ENCODE results near the gene SCGB1A1.
"Not testable (repeated sequence)": the region's sequence is repeated elsewhere in the genome, so short reads cannot be mapped to it uniquely, and the experiment has no call there.

The SCGB1A1 gene

DNA sequence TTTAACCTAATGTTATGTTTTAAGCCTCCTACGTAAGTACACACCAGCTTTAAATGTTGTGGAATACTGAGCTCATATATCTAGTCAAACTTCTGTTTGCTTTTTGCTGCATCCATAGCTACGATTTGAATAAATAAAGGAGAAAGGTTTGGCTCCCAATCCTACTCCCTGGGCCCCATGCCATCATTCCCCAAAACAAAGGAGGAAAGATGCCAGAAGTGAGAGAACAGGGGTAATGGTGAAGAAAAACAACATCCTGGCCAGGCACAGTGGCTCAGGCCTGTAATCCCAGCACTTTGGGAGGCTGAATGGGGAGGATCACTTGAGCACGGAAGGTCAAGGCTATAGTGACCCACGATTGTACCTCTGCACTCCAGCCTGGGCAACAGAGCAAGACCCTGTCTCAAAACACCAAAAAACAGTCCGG, 26.5 kb downstream of the SCGB1A1 start:
- Histone ChIP-seq H3K4me3 (replicated peaks; ENCODE audit: insufficient read depth, low read length) (no peak overlapping the region), H3K27ac (replicated peaks) (no peak overlapping the region), H3K27me3 (ENCODE audit: insufficient read depth, poor library complexity, severe bottlenecking) (peaks cover 4% of the 10 kb centered on the region)
- TF ChIP-seq, protein P1, sequence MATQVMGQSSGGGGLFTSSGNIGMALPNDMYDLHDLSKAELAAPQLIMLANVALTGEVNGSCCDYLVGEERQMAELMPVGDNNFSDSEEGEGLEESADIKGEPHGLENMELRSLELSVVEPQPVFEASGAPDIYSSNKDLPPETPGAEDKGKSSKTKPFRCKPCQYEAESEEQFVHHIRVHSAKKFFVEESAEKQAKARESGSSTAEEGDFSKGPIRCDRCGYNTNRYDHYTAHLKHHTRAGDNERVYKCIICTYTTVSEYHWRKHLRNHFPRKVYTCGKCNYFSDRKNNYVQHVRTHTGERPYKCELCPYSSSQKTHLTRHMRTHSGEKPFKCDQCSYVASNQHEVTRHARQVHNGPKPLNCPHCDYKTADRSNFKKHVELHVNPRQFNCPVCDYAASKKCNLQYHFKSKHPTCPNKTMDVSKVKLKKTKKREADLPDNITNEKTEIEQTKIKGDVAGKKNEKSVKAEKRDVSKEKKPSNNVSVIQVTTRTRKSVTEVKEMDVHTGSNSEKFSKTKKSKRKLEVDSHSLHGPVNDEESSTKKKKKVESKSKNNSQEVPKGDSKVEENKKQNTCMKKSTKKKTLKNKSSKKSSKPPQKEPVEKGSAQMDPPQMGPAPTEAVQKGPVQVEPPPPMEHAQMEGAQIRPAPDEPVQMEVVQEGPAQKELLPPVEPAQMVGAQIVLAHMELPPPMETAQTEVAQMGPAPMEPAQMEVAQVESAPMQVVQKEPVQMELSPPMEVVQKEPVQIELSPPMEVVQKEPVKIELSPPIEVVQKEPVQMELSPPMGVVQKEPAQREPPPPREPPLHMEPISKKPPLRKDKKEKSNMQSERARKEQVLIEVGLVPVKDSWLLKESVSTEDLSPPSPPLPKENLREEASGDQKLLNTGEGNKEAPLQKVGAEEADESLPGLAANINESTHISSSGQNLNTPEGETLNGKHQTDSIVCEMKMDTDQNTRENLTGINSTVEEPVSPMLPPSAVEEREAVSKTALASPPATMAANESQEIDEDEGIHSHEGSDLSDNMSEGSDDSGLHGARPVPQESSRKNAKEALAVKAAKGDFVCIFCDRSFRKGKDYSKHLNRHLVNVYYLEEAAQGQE (IDR thresholded peaks at IDR 0.05; ENCODE audit: insufficient replicate concordance, low read depth): no peak
- no peak for TF ChIP-seq POLR2AphosphoS5 (IDR thresholded peaks at IDR 0.05; ENCODE audit: low read depth)
- no peak for TF ChIP-seq CTCF (IDR thresholded peaks at IDR 0.05; ENCODE audit: insufficient read depth, low read length)
- no peak for TF ChIP-seq SPI1 (IDR thresholded peaks at IDR 0.05; ENCODE audit: borderline replicate concordance, low read depth)
- TF ChIP-seq GABPA (IDR thresholded peaks at IDR 0.05; ENCODE audit: low read depth): no peak
- no peak for DNase-seq (ENCODE audit: low read depth in 1 of 2, low spot score in 1 of 2)

DNA sequence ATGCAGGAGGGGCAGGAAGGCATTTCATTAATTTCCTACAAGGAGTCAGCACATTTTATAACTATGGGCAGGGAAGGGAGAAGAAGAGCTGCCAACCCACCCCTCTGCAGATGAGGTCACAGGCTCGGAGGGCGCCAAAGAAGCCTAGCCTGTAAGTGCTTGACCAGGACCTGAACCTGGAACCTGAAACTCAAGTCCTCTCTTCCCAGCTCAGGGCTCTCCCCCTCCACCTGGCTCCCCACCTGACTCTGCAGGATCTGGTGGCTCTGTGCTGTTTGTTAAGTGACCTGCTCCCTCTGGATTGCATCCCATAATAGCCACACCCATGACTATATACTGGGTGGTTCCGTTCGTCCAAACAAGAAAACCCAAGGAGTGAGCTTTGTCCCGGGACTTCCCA, 27.3 kb downstream of the SCGB1A1 start:
- TF ChIP-seq, protein P1 (IDR thresholded peaks at IDR 0.05; ENCODE audit: insufficient replicate concordance, low read depth): no peak
- no peak for TF ChIP-seq POLR2AphosphoS5 (IDR thresholded peaks at IDR 0.05; ENCODE audit: low read depth)
- TF ChIP-seq CTCF (IDR thresholded peaks at IDR 0.05; ENCODE audit: insufficient read depth, low read length): no peak
- H3K27ac ChIP-seq (replicated peaks): no peak overlapping the region
- no peak for DNase-seq (ENCODE audit: low read depth in 1 of 2, low spot score in 1 of 2)

GRCh38 chr11:62449451-62449851, 30.6 kb downstream of the SCGB1A1 start:
- TF ChIP-seq, protein P1 (IDR thresholded peaks at IDR 0.05; ENCODE audit: insufficient replicate concordance, low read depth): no peak
- TF ChIP-seq CTCF (IDR thresholded peaks at IDR 0.05; ENCODE audit: insufficient read depth, low read length) (no peak), POLR2AphosphoS5 (IDR thresholded peaks at IDR 0.05; ENCODE audit: low read depth) (no peak), SPI1 (IDR thresholded peaks at IDR 0.05; ENCODE audit: borderline replicate concordance, low read depth) (no peak), GABPA (IDR thresholded peaks at IDR 0.05; ENCODE audit: low read depth) (no peak)
- H3K4me3 ChIP-seq (replicated peaks; ENCODE audit: insufficient read depth, low read length): no peak overlapping the region
- peaks cover 4% of the 10 kb centered on the region for H3K27me3 ChIP-seq (ENCODE audit: insufficient read depth, poor library complexity, severe bottlenecking)
- no peak overlapping the region for H3K27ac ChIP-seq (replicated peaks)
- no peak for DNase-seq (ENCODE audit: low read depth in 1 of 2, low spot score in 1 of 2)

More for the DNA sequence above, 27.3 kb downstream of the SCGB1A1 start:
- H3K27me3 ChIP-seq (ENCODE audit: insufficient read depth, poor library complexity, severe bottlenecking): peaks cover 4% of the 10 kb centered on the region
- no peak overlapping the region for H3K4me3 ChIP-seq (replicated peaks; ENCODE audit: insufficient read depth, low read length)

DNA sequence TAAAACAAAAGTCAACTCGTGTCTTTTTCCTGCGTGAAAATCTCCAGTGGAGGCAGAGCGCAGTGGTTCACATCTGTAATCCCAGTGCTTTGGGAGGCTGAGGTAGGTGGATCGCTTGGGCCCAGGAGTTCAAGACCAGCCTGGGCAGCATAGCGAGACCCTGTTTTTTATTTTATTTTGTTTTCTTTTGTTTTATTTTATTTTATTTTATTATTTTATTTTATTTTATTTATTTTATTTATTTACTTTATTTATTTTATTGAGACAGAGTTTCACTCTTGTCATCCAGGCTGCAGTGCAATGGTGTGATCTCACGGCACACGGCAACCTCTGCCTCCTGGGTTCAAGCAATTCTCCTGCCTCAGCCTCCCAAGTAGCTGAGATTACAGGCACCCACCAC, 31.1 kb downstream of the SCGB1A1 start:
- not testable (repeated sequence) for H3K27ac ChIP-seq (replicated peaks); H3K4me3 ChIP-seq (replicated peaks; ENCODE audit: insufficient read depth, low read length); H3K27me3 ChIP-seq (ENCODE audit: insufficient read depth, poor library complexity, severe bottlenecking); DNase-seq (ENCODE audit: low read depth in 1 of 2, low spot score in 1 of 2)
